Hepatic stellate cell (primary cell): ENCODE data around the gene SMAD5.

Experiments used
- DNase-seq: peaks from one replicate; pipeline ENCODE4 v3.0.0; 2011; ENCODE audit warnings: low spot score

Gene SMAD5

DNA sequence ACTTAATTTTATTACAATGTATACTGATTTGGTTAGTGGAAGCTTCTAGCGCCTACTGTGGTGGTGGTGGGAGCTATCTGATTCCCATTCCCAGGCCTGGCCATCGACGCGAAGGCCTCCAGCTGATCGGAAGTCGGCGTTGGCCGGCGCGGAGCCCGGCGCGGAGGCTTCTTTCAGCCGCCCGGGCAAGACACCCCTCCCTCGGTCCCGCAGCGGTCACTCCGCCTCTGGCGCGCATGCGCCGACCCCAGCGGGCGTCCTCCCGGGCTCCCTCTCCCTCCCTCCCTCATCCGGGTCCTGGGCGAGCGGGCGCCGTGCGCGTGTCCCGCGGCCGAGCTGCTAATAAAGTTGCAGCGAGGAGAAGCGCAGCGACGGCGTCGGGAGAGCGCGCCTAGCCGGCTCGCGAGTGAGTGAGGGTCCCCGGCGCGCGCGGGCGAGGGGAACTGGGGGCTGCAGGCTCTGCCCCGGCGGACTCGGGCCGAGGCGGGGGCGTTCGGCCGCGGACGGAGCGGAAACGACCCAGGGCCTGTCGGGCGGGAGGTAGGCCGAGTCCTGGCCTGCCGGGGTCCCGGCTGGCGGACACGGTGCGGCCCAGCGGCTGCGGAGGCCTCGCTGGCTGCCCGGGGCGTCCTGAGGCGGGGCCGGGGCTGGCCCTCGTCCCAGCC, at the start of gene SMAD5:
Gene SMAD5 (plus strand): TSS at position 289 of the 665 bp plus-strand sequence. CDS start 20,916 bp downstream, outside the sequence.
- DNase-seq = peak; percentile 98

- no peak for DNase-seq
Observed at GRCh38 chr5:136084698-136085097, 47.9 kb upstream of the SMAD5 start.

- DNase-seq = no peak
Observed at GRCh38 chr5:136086783-136087566, 45.7 kb upstream of the SMAD5 start.

DNA sequence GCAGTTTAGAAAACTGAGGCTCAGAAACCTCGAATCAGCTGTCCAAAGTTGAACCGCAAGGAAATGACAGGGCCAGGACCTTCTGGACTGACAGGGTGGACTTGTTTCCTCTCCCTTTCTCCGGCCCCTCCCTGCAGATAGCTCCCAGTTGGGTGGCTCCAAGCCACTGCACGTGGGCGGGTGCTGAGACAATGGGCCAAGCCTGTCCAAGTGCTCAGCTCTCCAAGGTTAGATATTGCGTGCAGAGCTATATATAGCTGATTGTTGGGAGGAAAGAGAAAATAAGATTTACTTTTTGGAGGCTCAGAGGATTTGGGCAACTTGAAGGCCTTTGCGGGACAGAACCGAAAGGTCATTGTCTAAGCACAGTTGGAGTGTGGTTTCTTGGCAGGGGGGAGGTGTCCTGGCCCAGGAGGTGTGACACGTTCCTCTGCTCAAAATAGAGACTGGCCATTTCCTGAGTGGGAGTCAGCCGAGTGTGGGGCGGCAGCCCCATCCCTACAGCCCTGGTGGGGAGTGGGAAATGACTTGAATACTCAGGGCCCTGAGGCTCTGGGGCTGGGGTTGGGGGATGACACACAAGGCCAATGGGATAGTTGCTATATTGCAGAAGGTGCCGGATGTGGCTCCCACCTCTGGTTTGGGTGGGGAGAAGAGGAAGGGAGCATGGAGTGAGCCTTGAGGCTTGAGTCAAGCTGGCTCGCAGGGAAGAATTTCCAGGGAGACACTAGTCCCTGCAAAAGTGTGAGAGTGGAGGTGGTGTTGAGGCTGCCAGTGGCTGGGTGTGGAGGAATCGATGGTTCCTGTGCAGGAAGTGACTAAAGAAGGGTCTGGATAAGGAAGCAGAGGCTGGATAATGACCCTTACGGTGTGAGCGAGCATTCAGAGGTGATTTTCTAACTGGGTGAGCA, 44.4 kb upstream of the SMAD5 start:
- peak; percentile 19 for DNase-seq

DNA sequence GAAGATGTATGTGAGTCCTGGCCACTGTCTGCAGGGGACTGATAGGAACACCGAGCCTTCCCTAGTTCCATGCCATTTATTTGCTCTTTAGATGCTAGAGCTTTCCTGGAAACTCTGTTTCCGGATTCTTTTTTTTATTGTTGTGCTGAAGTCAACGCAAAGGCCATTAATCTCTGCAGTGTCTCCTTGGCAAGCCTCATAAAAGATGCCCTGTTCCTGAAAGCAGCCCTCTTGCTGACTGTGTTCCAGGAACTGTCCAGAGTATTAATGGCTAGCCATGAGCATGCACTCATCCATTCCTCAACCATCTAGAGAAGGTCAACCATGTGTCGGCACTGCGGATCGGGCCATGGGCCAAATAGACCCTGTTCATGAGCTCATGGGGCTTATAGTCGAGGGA, 42.9 kb upstream of the SMAD5 start:
- no peak for DNase-seq

DNA sequence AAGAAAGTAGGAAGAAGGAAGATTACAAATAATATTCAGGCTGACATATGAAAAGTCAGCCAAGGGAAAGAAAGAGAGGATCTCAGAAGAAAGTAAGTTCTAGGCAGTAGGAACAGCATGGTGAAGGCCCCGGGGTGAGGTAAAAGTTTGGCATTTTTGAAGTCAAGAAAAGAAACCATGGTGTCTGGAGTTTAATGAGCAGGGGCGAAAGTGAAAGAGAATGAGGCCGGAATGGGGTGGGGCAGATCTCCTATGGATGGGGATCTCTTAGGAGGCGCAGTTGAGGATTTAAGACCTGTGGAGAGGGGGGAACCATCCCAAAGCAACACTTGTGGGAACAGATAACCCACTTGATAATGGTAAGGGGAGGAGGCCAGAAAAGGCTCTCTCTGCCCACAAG, 42.3 kb upstream of the SMAD5 start:
- no peak for DNase-seq

GRCh38 chr5:136094189-136094912, 38.3 kb upstream of the SMAD5 start:
- no peak for DNase-seq

GRCh38 chr5:136094913-136095641, 37.6 kb upstream of the SMAD5 start:
- no peak for DNase-seq

DNA sequence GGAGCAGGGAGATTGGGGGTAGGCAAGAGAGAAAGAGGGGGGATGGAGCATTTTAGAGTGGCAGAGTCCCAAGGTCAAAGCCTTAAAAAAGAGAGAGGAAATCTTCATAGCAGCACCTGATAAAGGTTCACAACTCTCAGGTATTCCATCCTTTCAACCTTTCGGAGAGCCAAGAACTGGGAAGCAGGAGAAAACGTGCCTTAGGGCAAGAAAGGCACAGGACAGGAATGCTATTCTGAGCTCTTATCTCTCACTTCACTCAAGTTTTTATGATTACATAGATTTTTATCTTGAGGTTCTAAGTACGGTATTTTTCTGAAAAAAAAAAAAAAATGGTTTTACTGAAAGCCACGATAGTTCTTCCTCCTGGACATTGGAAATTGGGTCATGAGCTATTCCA, 34.5 kb upstream of the SMAD5 start:
- no peak for DNase-seq

- no peak for DNase-seq
Observed at GRCh38 chr5:136099870-136100269, 32.8 kb upstream of the SMAD5 start.

- DNase-seq = no peak
Observed at GRCh38 chr5:136101884-136102283, 30.8 kb upstream of the SMAD5 start.

- no peak for DNase-seq
Observed at GRCh38 chr5:136103118-136103517, 29.5 kb upstream of the SMAD5 start.

DNA sequence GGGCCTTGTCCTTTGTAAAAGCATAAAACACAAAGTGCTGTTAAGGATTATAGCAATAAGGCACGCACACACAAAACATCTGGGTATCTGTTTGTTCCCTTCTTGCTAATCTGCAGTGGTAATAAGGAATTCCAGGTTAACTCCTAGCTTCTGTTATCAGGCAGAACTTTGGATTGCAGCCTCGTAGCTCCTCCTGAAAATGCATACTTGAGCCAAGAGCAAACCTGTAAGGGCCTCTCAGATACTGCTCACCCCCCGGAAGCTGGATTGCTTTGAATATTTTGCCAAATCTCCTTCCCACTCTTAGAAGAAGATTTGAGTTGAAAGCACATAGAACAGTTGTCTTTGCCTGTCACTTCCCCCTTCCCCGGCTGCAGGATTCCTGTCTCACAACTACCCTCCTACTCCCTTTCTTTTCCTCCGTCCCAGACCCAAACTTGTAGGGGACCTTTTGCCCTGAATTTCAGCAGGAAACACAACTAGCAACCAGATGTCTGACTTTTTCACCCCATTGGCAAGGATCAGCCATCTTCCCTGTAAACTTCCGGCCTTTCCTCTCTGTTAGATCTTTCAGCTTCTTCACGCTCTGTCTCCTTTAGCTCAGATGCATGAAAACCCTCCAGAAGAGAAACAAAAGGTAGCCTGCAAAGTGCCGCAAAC, 28.2 kb upstream of the SMAD5 start:
- no peak for DNase-seq

GRCh38 chr5:136106351-136107031, 26.2 kb upstream of the SMAD5 start:
- DNase-seq = no peak

- DNase-seq = no peak
Observed at GRCh38 chr5:136108180-136108611, 24.4 kb upstream of the SMAD5 start.

GRCh38 chr5:136108766-136109165, 23.9 kb upstream of the SMAD5 start:
- no peak for DNase-seq

DNA sequence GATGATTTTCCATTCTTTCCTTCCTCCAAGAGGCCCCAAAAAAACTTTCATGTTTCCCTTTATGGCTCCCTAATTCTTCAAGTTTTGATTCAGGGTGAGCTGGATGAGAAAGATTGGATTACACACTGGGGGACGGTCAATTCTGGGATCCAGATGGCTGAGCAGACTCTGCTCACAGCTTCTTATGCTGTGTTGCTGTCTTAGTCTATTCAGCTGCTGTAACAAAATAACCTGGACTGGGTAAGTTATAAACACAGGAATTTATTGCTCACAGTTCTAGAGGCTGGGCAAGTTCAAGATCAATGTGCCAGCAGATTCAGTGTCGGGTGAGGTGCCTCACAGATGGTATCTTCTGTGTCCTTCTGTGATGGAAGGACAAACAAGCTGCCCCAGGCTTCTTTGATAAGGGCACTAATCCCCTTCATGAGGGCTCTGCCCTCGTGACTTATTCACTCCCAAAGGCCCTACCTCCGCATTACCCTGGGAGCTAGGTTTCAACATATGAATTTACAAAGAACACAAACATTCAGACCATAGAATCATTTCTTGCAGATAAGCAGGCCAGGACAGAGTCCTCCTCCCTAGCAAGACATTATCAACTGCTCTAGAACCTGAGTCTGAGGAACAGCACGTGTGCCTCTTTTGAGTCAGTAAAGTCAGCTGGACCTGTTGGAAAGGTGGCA, 23.1 kb upstream of the SMAD5 start:
- DNase-seq = no peak

DNA sequence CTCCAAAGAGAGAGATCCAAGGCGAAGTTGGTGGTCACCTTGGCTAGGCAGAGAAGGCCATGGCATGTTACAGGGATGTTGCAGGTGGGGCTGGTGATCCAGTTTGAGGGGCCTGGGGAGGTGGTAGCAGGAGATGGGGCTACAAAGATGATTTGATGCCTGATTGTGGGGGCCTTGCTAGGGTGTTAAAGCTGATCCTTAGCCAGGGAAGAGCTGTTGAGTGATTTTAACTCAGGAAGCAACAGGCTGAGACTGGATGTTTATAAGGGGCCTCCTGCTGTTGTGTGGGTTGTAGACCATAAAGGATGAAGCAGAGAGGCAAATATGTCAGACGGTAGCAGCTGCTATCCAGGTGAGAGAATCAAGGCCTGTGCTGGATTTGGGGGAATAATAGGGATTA, 19.0 kb upstream of the SMAD5 start:
- DNase-seq = no peak

- DNase-seq = no peak
Observed at GRCh38 chr5:136114414-136115125, 18.1 kb upstream of the SMAD5 start.
